ENCODE measurements around the gene EVL.
"Not testable (repeated sequence)": the region's sequence is repeated elsewhere in the genome, so short reads cannot be mapped to it uniquely, and the experiment has no call there.

Gene EVL

DNA sequence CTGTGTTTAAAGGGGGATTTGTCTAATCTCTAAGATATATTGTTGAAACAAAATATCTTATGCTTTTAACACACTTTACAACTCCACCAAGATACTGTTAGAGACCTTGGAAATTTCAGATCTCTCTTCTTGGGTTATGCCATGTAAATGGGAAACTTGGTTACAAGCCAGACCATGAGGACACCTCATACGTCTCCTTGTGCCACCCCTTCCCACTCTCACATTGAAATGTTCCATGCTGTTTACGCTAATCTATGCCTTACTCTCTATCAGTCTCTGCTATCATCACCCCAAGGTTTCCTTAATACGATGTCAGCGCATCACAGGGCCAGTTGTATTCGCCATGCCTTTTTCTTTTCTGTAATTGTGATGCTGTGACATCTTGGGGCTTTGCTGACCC, 107.6 kb downstream of the EVL start:
- no peak for DNase-seq (ENCODE audit: low read depth)

DNA sequence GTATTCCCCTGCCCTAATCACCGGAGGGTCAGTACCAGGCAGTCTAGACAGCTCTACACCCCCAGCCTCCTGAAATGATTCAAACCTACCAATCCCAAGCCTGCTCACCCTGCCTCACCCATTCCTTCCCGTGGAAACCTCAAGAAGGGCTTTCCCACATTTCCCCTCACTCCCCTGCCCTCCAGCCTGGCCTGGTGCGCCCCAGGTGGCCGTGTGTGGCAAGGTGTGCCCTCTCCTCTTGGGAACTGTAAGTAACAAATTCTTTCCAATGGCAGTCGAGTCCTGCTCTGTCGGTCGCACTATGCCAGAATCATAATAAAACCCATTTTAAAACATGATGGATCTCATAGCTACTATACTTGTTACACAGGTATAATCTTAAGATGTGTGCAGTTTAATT, 108.1 kb downstream of the EVL start:
- no peak for DNase-seq (ENCODE audit: low read depth)

- no peak for DNase-seq (ENCODE audit: low read depth)
Measured at GRCh38 chr14:100176811-100177327, 111.6 kb downstream of the EVL start.

GRCh38 chr14:100178691-100179090, 113.5 kb downstream of the EVL start:
- DNase-seq (ENCODE audit: low read depth): no peak

DNA sequence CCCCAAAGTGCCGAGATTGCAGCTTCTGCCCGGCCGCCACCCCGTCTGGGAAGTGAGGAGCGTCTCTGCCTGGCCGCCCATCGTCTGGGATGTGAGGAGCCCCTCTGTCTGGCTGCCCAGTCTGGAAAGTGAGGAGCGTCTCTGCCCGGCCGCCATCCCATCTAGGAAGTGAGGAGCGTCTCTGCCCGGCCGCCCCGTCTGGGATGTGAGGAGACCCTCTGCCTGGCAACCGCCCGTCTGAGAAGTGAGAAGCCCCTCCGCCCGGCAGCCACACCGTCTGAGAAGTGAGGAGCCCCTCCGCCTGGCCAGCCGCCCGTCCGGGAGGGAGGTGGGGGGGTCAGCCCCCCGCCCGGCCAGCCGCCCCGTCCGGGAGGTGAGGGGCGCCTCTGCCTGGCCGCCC, 115.4 kb downstream of the EVL start:
- not testable (repeated sequence) for DNase-seq (ENCODE audit: low read depth)

- DNase-seq (ENCODE audit: low read depth): not testable (repeated sequence)
Measured at GRCh38 chr14:100181876-100182551, 116.8 kb downstream of the EVL start.

DNA sequence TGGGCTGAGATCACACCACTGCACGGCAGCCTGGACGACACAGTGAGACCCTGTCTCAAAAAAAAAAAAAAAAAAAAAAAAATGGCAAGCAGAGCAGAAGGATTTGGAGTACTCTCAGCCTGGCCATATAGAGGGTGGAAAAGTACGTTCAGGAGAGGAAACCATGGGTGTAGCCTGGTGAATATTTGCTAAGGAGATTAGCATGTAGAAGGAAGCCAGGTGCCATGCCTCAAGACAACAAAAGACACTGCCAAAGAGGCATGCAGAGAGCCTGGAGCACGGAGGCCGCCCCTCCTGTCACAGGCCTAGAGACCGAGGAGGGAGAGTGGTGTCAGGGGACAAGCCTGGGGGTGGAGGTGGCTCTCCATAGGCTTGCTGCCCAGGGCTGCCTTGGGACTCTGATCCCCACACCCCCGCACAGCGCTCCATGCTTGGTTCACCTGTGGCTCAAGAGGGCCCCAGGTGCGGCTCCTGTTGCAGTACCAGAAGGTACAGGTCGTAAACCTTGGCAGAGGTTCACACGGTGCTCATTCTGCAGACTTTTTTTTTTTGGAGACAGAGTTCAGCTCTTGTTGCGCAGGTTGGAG, 122.1 kb downstream of the EVL start:
- DNase-seq (ENCODE audit: low read depth): no peak

GRCh38 chr14:100188392-100189030, 123.3 kb downstream of the EVL start:
- no peak for DNase-seq (ENCODE audit: low read depth)

DNA sequence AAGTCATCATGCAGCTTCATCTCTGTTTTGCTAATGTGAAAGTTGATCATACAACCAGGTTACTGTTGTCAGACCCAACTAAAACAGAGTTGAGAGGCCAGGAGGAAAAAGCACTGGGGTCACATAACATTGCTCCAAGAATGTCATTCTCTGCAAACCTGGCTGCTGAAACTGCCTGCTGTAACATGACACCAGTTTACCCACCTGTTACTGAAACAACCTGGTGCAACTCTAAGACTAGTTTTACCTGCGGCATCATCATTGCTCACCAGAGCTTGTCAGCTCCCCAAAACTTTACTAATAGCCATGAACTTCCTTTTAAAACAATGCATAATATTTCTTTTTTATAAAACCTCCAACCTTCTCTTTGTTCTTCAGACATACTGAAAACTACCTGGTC, 124.9 kb downstream of the EVL start:
- no peak for DNase-seq (ENCODE audit: low read depth)

DNA sequence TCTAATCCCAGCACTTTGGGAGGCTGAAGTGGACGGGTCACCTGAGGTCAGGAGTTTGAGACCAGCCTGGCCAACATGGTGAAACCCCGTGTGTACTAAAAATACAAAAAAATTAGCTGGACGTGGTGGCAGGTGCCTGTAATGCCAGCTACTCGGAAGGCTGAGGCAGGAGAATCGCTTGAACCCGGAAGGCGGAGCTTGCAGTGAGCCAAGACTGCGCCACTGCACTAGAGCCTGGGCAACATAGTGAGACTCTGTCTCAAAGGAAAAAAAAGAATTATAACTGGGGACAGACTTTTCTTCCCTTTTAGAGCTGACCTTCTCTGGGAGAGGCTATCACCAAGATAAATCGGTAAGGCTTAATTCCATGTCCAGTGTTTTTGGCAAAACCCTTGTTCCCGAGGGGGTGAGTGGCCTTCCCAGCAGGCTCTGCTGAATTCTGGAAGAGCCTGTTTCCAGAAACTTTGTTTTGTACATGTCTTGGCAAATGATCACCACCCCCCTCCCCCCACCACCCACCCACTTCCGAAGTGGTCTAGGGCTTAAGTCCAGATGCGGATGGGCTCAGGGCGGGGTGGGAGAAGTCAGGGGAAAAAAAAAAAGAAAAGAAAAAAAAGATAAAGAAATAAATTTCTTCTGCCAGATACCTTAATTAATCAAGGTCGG, 126.5 kb downstream of the EVL start:
- no peak for DNase-seq (ENCODE audit: low read depth)

GRCh38 chr14:100192250-100192671, 127.0 kb downstream of the EVL start:
- DNase-seq (ENCODE audit: low read depth): no peak

DNA sequence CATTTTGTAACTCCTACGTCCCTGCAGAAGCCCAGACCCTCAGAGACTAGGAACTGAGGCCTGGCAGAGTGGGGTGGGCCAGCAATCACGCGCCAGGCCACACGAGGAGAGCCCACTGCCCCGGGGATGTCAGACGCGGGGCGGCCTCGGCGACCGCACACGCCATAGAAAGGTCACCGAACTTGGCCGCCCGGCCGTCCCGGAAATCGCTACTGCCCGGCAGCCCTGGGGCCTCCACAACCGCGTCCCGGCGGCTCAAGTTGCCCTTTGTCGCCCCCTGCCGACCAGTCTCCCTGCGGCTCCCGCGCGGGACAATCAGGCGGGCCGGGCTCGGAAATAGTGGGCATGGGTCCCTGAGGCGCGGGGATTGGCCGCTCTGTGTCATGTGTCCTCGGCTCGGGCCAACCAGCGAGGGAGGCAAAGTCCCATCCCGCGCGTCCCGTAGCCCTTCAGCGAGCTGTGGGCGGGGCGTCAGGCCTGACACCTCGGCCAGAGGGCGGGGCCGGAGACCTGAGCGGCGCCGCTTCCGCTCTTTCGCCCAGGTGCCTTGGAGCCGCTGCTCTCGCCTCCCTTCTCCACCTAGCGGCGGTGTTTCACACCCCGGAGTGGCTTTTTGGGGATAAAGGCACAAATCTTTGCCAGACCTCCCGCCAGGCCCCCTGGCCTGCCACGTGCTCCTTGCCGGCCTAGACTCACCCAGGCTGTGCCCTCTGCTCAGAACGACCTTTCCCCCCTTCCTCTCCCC, 127.6 kb downstream of the EVL start:
- peak; percentile 100 for DNase-seq (ENCODE audit: low read depth)
